Measurements from ENCODE around the gene VPREB1.
"Not testable (repeated sequence)": the region's sequence is repeated elsewhere in the genome, so short reads cannot be mapped to it uniquely, and the experiment has no call there.

VPREB1 gene

GRCh38 chr22:22292656-22293055 is 48.1 kb downstream of the VPREB1 start:
- not testable (repeated sequence) for H3K9ac ChIP-seq (ENCODE audit: low read depth, low read length); H3K9me3 ChIP-seq (ENCODE audit: control insufficient read depth, insufficient read depth, low read length); H3K27me3 ChIP-seq (ENCODE audit: control insufficient read depth, insufficient read depth, low read length); H3K4me3 ChIP-seq (ENCODE audit: low read depth, low read length); H3K4me1 ChIP-seq (ENCODE audit: control insufficient read depth, insufficient read depth, low read length); H3K36me3 ChIP-seq (ENCODE audit: control insufficient read depth, insufficient read depth, low read length)

GRCh38 chr22:22293436-22293835 is 48.9 kb downstream of the VPREB1 start:
- not testable (repeated sequence) for H3K36me3 ChIP-seq (ENCODE audit: control insufficient read depth, insufficient read depth, low read length); H3K4me1 ChIP-seq (ENCODE audit: control insufficient read depth, insufficient read depth, low read length); H3K9ac ChIP-seq (ENCODE audit: low read depth, low read length); H3K4me3 ChIP-seq (ENCODE audit: low read depth, low read length); H3K9me3 ChIP-seq (ENCODE audit: control insufficient read depth, insufficient read depth, low read length); H3K27me3 ChIP-seq (ENCODE audit: control insufficient read depth, insufficient read depth, low read length)

GRCh38 chr22:22294641-22295040 is 50.1 kb downstream of the VPREB1 start:
- H3K4me3 ChIP-seq (ENCODE audit: low read depth, low read length); H3K4me1 ChIP-seq (ENCODE audit: control insufficient read depth, insufficient read depth, low read length); H3K9me3 ChIP-seq (ENCODE audit: control insufficient read depth, insufficient read depth, low read length); H3K27me3 ChIP-seq (ENCODE audit: control insufficient read depth, insufficient read depth, low read length); H3K9ac ChIP-seq (ENCODE audit: low read depth, low read length); H3K36me3 ChIP-seq (ENCODE audit: control insufficient read depth, insufficient read depth, low read length): not testable (repeated sequence)

Measured in iPS-15b (cell line).